BE2C (cell line): ENCODE measurements around the gene LYZ.

Source experiments
- DNase-seq: peaks from one replicate; pipeline ENCODE4 v3.0.0-alpha.2; 2020
- H3K27me3 ChIP-seq: fragments of 250-450 bp; sonication (Bioruptor Pico); 2 replicates; pipeline ENCODE4 v1.5.1; 2020; ENCODE audit warnings: mild to moderate bottlenecking
- H3K36me3 ChIP-seq: fragments of 250-450 bp; sonication (Bioruptor Pico); 2 replicates; pipeline ENCODE4 v1.5.1; 2020; ENCODE audit warnings: mild to moderate bottlenecking
- H3K4me1 ChIP-seq: fragments of 250-450 bp; sonication (Bioruptor Pico); 2 replicates; pipeline ENCODE4 v1.5.1; 2020
- H3K4me3 ChIP-seq: 2 replicates; pipeline ENCODE4 v1.5.1; 2011; ENCODE audit warnings: low read depth, low read length
- H3K9me3 ChIP-seq: fragments of 250-450 bp; sonication (Bioruptor Pico); 2 replicates; pipeline ENCODE4 v1.5.1; 2020
- TF ChIP-seq, protein P1 (sequence below): IDR thresholded peaks from 2 replicates; pipeline ENCODE4 v1.5.1; 2012; ENCODE audit warnings: mild to moderate bottlenecking, low read depth, low read length

The LYZ gene

DNA sequence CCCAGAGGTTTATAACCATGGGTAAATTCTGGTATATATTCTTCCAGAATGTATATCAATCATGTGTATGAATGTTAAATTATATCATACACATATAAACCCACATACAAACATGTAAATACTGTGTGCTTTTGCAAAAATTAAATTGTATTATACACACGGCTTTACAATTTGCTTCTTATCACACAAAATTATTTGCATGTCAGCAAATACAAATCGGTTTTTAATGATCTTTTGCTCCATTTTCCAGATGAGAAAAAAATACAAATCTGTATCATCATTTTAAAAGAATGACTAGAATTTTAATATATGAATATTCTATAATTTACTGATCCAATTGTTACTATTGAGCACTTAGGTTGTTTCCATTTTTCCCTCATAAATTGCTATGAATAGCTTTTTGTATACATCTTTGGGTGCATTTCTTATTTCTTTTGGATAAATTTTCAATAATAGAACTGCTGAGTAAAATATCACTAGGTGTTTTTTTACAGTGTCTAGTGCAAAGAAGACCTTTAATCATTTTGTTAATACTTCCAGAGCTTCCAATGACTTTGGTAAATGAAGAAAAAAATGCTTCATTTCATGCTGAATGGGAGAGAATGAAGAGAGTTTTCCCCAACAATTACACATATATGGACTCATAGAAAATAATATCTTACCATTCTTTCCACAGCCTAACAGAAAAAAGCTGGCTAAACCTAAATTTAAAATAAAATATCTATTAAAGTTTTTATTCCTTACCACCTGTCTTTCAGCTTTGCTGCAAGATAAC is 3.5 kb downstream of the LYZ start:
- DNase-seq: no peak
- Histone ChIP-seq H3K27me3 (peaks cover 28% of the 10 kb centered on the region), H3K9me3 (no peaks in the 10 kb centered on the region), H3K4me3 (no peak overlapping the region), H3K36me3 (no peaks in the 10 kb centered on the region), H3K4me1 (no peaks in the 10 kb centered on the region)
- TF ChIP-seq, protein P1, sequence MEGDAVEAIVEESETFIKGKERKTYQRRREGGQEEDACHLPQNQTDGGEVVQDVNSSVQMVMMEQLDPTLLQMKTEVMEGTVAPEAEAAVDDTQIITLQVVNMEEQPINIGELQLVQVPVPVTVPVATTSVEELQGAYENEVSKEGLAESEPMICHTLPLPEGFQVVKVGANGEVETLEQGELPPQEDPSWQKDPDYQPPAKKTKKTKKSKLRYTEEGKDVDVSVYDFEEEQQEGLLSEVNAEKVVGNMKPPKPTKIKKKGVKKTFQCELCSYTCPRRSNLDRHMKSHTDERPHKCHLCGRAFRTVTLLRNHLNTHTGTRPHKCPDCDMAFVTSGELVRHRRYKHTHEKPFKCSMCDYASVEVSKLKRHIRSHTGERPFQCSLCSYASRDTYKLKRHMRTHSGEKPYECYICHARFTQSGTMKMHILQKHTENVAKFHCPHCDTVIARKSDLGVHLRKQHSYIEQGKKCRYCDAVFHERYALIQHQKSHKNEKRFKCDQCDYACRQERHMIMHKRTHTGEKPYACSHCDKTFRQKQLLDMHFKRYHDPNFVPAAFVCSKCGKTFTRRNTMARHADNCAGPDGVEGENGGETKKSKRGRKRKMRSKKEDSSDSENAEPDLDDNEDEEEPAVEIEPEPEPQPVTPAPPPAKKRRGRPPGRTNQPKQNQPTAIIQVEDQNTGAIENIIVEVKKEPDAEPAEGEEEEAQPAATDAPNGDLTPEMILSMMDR: no peak

DNA sequence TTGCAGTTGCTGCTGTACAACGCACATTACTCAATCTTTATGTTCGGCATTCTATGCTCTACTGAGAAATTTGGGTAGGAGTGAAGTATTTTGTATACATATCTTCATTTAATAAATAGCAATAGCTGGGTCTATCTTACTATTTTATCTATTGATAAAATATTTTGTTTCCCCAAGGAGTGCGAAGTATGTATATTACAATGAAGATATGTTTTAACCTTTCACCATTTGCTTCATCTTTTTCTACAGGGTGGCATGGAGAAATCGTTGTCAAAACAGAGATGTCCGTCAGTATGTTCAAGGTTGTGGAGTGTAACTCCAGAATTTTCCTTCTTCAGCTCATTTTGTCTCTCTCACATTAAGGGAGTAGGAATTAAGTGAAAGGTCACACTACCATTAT is 4.7 kb downstream of the LYZ start:
- no peak for DNase-seq
- no peak overlapping the region for H3K4me3 ChIP-seq
- TF ChIP-seq, protein P1: no peak

DNA sequence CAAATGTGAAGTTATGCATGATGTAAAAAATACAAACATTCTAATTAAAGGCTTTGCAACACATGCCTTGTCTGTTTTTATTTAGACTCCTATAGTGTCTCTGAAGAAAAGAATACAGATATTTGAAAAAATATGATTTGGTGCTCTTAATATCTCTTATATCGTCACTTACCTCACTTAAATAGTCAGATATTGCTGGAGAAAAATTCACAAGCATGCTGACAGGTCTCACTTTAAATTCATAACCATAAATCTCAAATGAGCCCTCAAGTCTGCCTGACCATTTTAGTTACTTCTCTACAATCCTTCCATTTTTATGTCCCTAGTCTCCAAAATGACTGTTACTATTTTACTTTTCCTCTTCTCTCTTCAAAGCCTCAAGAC is 6.0 kb downstream of the LYZ start:
- H3K4me3 ChIP-seq: no peak overlapping the region
- no peaks in the 10 kb centered on the region for H3K9me3 ChIP-seq
- H3K36me3 ChIP-seq: no peaks in the 10 kb centered on the region
- H3K4me1 ChIP-seq: no peaks in the 10 kb centered on the region
- H3K27me3 ChIP-seq: peaks cover 20% of the 10 kb centered on the region
- DNase-seq: no peak
- TF ChIP-seq, protein P1: no peak

More for the DNA sequence above, 4.7 kb downstream of the LYZ start:
- H3K4me1 ChIP-seq: no peaks in the 10 kb centered on the region
- H3K27me3 ChIP-seq: peaks cover 28% of the 10 kb centered on the region
- no peaks in the 10 kb centered on the region for H3K36me3 ChIP-seq
- H3K9me3 ChIP-seq: no peaks in the 10 kb centered on the region

DNA sequence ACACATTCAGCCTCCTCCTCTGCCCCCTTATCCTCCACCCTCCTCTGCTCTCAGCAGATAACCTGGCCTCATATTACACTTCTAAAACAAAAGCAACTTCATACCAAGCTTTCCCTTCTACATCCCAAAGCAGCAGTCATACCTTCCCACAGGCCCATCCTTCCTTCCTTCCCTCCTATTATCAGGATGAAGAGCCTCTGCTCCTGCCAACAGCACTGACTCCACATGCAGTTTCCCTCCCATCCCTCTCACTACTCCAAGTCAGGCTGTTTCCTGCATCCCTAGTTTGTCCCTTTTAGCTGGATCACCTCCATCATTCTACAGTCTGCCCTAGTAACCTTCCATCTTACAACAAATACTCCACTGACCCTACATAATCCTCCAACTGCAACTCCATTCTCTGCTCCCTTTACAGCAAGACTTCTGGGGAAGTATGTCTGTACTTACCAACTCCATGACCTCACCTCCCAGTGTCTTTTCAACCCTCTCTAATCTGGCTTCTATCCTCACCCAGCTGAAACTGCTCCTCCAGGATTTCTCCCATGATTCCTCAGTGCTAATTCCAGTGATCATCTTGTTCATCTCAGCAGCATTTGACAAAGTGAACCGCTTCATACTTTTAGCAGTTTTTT is 6.5 kb downstream of the LYZ start:
- Histone ChIP-seq H3K4me1 (no peaks in the 10 kb centered on the region), H3K9me3 (no peaks in the 10 kb centered on the region), H3K36me3 (no peaks in the 10 kb centered on the region), H3K4me3 (no peak overlapping the region), H3K27me3 (peaks cover 17% of the 10 kb centered on the region)
- DNase-seq: no peak
- TF ChIP-seq, protein P1: no peak

DNA sequence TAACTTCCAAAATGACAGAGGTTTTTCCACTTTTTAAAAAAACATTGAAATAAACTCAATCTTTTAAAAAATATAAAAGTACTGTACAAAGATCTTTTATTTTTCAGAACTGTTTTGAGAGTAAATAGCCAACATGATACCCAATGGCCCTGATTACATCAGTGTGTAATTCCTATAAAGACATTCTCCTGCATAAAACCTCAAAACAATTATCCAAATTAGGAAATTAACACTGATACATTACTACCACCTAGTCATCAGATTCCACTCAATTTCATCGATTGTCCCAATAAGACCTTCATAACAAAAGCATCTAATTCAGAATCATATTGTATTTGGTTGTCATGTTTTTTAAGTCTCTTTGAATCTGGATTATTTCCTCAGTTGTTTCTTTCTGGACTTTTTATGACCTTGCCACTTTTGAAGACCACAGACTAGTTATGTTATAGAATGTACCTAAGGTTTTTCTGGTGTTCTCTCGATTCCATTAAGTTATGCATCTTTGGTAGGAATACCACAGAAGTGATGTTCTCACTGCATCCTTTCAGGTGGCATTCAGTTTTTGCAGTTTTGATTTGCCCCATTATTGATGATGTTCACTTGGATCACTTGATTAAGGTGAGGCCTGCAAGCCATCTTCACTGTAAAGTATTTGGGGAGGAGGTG is 7.3 kb downstream of the LYZ start:
- Histone ChIP-seq H3K27me3 (peaks cover 10% of the 10 kb centered on the region), H3K36me3 (no peaks in the 10 kb centered on the region), H3K9me3 (no peaks in the 10 kb centered on the region), H3K4me1 (no peaks in the 10 kb centered on the region), H3K4me3 (no peak overlapping the region)
- TF ChIP-seq, protein P1: no peak
- DNase-seq: no peak
